ENCODE measurements around the gene GUCD1. TPM values are rescaled to one million over a fixed set of nuclear protein-coding genes. Genes with fewer than 3 reads are reported as not detected.

The GUCD1 gene
- total RNA-seq, 1 donor from 2014 or later, result 52.5 TPM

DNA sequence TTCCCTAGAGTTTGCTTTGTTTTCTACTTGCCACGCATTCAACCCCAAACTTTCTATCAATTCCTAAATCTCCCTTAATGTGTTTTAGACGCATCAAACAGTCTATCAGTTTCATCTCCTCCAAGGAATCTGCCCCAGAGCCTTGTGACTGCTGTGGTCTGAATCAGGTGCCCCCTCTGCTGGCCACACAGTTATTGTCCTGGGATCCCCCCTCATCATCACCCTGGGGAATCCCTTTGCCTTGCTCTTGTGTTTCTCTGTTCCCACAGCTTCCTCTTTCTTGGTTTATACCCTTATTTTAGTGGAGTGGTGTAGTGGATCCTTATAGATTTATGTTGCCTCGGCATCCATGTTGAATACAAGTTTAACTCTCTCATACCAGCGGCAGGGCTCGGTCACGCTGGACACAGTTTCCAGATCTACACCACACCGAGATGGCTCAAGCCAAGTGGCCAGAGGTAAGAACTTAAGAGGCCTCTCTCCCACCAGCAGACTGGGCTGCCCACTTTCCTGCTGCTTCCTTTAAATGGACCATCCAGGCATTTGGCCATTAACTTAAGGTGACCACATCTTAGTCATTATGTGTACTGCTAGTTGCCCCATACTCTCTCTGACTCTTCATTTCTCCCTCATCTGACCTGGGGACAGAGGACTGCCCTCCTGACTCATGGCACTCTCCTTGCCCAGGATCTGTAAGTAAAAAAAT lies 51.6 kb downstream of the GUCD1 start:
- no peak for DNase-seq

DNA sequence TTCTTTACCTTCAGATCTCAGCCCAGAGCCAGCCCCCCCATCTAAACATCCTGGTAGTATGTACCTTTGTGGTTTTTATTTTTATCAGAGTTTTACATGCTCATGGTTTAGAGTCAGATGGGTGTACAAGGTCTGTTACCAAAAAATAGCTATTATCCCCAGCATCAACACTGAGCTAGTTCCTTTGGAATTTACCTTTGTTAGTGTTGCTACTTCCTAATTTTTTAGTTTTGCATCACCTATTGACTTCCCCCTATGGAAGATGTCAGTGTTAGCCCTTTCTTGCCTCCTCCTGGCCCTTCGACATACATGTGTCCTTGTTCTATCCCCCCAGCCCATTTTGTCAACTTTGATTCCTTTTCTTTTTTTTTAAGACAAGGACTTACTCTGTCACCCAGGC lies 52.4 kb downstream of the GUCD1 start:
- DNase-seq, result no peak

DNA sequence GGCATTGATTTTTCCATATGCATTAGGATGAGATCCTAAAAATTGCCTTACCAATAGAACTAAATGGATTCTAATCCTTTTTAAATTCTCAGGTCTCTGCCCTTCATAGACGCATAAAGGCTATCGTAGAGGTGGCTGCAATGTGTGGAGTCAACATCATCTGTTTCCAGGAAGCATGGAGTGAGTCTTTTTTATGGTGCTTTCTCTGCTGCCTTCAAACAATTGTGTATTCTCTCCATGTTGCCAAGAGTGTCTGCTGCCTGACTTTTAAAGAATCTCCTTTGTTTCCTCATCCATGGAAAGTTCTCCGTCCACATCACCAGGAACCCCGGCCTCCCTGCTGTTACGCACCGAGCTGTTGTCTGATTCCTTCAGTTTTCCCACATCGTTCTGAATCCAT lies 52.9 kb downstream of the GUCD1 start:
- no peak for DNase-seq

DNA sequence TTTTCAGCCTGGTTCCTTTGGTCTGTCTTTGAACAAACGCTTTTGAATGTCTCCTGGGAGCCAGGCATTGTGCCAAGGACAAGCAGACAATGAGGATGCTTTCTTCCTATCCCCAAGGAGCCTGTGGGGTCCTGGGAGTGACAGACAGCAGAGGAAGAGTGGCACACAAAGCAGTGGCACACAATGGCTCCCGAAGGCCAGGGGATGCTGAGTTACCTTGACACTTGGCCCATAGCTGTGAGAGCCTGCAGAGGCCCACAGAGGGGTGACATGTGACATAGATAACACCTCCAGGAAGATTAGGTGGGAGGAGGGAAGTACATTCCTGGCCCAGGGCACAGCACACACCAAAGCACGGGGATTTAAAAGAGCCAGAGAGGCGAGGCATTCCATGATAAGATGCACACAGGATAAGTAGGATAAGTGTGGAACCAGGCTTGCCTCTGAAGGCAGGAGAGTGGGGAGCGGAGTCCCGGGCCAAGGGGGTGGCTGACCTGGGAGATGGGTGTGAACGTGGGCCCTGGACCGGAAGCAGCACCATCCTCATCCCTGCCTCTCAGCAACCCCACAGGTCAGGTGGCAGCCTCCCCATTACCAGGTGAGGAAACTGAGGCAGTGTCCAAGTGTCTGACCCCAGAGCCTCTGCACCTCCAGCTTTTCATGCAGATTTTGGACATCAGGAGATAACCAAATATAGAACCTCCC lies 53.5 kb downstream of the GUCD1 start:
- no peak for DNase-seq

DNA sequence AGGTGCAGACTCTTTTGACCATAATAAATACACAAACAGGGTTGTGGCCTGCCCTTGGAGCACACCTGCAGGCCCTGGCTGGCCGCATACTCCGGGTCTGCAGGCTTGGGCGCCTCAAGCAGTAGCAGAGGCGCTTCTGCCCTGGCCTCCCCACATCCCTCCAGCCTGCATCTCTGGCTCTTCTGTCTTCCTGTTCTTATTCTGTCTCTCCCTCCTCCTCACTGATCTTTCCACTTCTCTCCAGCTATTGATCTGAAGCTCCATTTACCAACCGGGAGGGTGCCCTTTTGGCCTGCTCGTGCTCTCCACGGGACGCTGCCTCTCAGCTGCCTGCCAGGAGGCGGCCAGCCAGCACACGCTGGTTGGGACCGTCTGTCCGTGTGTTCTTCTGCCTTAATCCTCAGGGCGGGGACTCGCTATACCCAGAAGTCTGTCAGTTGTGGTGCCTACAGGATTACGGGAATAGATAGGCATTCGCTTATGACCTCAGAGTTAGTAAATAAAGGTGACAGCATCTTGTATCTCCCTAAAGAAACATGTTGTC lies 54.6 kb downstream of the GUCD1 start:
- no peak for DNase-seq

DNA sequence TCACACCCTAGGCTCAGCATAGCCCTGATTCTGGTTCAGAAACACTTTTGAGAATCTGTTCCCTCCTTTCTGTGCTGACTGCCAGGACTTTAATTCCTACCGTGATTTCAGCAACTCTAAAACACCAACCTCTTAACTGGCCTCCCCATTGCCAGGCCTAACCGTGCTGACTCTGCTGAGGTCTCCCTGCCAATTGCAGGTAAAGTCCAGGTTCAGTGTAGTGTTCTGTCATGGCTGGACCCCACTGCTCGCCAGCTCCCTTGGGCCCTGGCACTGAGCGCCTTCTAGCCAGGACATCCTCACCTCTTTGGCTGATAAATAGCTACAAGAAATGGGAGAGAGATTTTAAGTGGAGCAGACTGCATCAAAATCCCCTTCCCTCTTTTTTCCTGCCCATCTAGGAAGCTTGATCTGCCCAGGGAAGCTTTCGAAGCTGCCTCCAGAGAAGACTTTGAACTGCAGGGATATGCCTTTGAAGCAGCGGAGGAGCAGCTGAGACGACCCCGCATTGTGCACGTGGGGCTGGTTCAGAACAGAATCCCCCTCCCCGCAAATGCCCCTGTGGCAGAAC lies 55.1 kb downstream of the GUCD1 start:
- no peak for DNase-seq

DNA sequence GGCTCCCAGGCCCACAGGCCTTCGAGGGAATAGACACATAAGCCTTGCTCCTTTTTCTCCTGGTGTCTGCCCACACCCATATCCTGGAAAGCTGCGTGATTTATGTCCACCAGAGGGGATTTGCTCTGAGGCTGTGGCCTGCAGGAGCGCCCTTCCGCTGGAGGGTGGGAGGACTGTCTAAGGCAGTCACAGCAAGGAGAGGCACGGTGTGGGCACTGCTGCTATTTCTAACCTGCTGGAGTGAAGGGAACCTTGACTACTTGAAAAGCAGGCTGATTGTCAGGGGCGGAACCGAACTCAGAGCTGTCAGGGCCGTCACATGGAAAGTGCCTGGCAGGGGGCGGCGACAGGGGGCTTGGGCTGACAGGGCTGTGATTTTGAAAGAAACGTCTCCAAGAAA lies 56.1 kb downstream of the GUCD1 start:
- DNase-seq, result no peak

DNA sequence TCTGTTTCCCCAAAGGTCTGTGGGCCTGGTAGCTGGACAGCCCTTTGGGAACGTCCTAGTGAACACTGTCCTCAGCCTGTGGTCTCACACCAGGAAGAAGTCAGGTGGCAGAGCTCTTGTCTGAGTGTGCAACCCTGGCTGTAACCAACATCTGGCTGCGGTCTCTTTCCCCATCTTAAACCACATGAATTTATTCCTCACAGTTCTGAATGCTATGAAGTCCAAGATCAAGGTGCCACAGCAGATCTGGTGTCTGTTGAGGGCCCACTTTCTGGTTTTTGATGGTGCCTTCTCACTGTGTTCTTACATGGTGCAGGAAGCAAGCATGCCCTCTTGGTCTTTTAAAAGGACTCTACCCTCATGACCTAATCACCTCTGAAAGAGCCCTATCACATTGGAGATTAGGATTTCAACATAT lies 57.1 kb downstream of the GUCD1 start:
- no peak for DNase-seq

DNA sequence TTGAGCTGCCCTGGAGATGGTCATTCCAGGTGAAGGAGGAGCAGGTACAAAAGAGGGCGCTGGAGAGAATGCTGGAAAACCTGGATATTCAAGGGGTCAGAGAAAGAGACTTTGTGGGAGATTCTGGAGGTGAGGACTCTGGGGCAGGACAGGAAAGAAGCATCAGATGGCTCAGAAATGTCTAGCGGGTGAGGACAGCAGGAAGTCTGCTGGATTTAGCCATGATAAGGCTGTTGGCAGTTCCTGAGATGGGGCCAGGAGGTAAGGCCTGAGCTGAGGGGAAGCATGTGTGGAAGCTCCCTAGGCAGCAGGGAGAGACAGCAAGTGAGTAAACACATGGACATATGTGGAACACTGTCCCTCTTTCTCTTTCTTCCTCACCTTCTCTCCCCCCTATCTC lies 58.3 kb downstream of the GUCD1 start:
- DNase-seq, result no peak

DNA sequence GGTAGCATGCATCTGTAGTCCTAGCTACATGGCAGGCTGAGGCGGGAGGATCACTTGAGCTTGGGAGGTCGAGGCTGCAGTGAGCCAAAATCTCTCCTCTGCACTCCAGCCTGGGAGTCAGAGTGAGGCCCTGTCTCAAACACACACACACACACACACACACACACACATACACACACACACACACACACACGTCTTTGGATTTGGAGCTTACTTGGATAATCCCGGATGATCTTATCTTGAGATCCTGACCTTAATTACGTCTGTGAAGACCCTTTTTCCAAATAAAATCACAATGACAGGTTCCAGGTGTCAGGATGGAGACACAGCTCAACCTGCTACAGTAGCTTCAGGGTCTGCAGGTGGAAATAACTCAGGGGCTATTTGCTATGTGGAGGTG lies 58.7 kb downstream of the GUCD1 start:
- no peak for DNase-seq

DNA sequence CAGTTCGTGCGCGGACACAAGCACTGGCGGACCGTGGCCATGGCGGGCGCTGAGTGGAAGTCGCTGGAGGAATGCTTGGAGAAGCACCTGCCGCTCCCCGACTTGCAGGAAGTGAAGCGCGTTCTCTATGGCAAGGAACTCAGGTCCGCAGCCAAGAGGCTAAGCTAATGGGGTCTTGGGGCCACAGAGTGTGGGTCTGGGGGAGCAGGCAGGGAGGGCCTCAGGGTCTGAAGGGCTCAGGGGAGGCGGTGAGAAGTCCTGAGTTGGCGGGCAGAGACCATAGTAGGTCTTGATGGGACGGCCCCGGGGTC lies 59.6 kb downstream of the GUCD1 start:
- no peak for DNase-seq

DNA sequence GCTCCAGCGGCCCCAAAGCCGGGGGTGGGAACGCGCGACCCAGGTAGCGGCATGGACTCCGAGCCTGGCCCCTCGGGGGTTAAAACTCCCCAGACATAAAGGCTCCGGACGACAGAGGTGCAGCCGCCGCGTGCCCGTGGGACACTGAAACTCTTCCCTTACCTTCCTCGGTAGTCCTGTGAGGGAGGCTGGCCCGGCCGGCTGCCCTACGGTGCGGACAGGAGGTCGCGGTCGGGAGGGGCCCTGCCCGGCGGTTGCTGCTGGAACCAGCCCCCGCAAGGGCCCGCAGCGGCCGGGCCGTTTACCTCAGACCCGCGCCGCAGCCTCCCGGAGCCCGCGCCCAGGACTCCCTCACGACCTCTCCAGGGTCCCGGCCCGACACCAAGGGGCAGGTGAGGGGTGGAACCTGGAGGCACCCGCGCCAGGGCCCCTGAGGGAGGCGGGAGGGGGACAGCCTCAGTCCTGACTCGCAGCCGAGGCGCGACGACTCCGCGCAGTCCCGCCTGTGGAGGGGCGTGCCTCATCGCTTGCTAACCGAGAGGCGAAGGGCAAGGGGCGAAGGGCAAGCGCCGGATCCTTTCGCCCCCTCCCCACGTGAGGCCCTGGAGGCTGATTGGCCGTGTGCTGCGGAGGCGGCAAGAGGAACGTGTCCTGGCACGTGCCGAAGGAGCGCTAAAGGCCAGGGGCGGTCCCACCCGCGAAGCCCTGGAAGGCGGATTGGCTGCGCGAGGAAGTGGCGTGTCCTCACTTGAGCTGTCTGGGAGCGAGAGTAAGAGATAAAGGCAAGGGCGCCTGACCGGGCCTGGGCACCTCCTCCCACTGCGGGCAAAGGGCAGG lies 60.2 kb downstream of the GUCD1 start, which contains the start of gene UPB1:
Gene UPB1, plus strand, starts transcription at position 805 of the 837 bp plus-strand sequence. CDS start 72 bp downstream, outside the sequence.
- DNase-seq, result no peak

DNA sequence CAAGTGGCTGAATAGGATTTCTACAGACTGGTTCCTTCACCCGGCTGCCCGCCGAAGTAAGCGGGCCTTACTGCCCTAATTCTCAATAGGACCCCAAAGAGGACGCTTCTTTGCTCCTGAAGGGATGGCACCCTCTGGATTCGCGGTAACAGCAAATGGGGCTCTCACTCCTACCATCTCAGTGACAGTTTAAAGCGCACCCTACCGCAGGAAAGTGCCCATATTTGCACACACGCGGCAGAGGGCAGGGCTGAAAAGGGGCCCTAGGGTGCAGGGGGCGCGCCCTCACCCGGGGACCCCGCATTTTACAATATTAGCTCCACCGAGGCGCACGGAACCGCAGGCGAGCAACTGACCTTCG lies 60.8 kb downstream of the GUCD1 start:
- no peak for DNase-seq

DNA sequence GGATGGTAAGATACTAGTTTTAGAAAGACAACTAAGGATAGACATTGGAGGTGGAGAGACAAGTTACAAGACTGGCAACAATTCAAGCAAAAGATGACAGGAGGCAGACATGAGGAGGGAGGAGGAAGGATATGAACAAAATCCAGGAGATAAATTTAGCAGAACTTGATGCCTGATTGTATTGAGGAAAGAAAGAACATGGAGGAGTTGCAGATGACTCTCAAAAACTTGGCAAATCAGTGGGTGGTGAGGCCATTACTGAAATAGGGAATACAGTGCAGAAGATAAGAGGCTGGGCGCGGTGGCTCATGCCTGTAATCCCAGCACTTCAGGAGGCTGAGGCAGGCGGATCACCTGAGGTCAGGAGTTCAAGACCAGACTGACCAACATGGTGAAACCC lies 62.5 kb downstream of the GUCD1 start:
- DNase-seq, result no peak

Other genes starting within 250 kb of the GUCD1 start
- gene ADORA2A, start 127.5 kb downstream of the GUCD1 start, total RNA-seq, result 2.7 TPM
- gene UPB1, start 59.8 kb downstream of the GUCD1 start, total RNA-seq, result 0.39 TPM
- 142 TPM for gene SNRPD3, start 861 bp upstream of the GUCD1 start, total RNA-seq
- 6.2 TPM for gene LRRC75B, start 37.9 kb upstream of the GUCD1 start, total RNA-seq
- 2.5 TPM for gene GGT1, start 48.1 kb upstream of the GUCD1 start, total RNA-seq
- not detected for gene PIWIL3, start 219.6 kb upstream of the GUCD1 start, total RNA-seq

All from skin of body (tissue), 2 donors.